ENCODE data around the gene TBCK. TPM values are rescaled to one million over a fixed set of nuclear protein-coding genes. Genes with fewer than 3 reads are reported as not detected.
"Not testable (repeated sequence)": the region's sequence is repeated elsewhere in the genome, so short reads cannot be mapped to it uniquely, and the experiment has no call there.

The TBCK gene
- total RNA-seq, 1 donor from 2014 or later = 47.6 TPM

- no peak for TF ChIP-seq CTCF (conservative IDR thresholded peaks at IDR 0.05)
- Mint-ChIP-seq H3K4me3 (no peak overlapping the region), H3K9me3 (no peaks in the 10 kb centered on the region), H3K27ac (ENCODE audit: unreplicated experiment) (no peak overlapping the region), H3K36me3 (ENCODE audit: low read depth) (peaks cover 13% of the 10 kb centered on the region), H3K4me1 (peaks cover 4% of the 10 kb centered on the region), H3K27me3 (ENCODE audit: low read depth) (no peaks in the 10 kb centered on the region)
- DNase-seq (ENCODE audit: low read depth, low spot score) = no peak
Measured at GRCh38 chr4:106323119-106323518, 7.1 kb upstream of the TBCK start.

GRCh38 chr4:106321814-106322213 lies 5.8 kb upstream of the TBCK start:
- H3K27me3 Mint-ChIP-seq (ENCODE audit: low read depth); H3K9me3 Mint-ChIP-seq; H3K27ac Mint-ChIP-seq (ENCODE audit: unreplicated experiment); DNase-seq (ENCODE audit: low read depth, low spot score); H3K4me1 Mint-ChIP-seq: not testable (repeated sequence)
- Mint-ChIP-seq H3K4me3 (peak overlapping the region; percentile 41), H3K36me3 (ENCODE audit: low read depth) (peaks cover 13% of the 10 kb centered on the region)

GRCh38 chr4:106321168-106321567 lies 5.2 kb upstream of the TBCK start:
- not testable (repeated sequence) for DNase-seq (ENCODE audit: low read depth, low spot score); H3K9me3 Mint-ChIP-seq; H3K27me3 Mint-ChIP-seq (ENCODE audit: low read depth); H3K4me1 Mint-ChIP-seq; H3K27ac Mint-ChIP-seq (ENCODE audit: unreplicated experiment); H3K4me3 Mint-ChIP-seq
- H3K36me3 Mint-ChIP-seq (ENCODE audit: low read depth) = peaks cover 13% of the 10 kb centered on the region

- Mint-ChIP-seq H3K9me3 (no peaks in the 10 kb centered on the region), H3K4me1 (peaks cover 8% of the 10 kb centered on the region), H3K27ac (ENCODE audit: unreplicated experiment) (no peak overlapping the region), H3K27me3 (ENCODE audit: low read depth) (no peaks in the 10 kb centered on the region), H3K36me3 (ENCODE audit: low read depth) (peaks cover 13% of the 10 kb centered on the region), H3K4me3 (peak overlapping the region; percentile 3)
- no peak for DNase-seq (ENCODE audit: low read depth, low spot score)
- no peak for TF ChIP-seq CTCF (conservative IDR thresholded peaks at IDR 0.05)
Measured at GRCh38 chr4:106320235-106320634, 4.2 kb upstream of the TBCK start.

- TF ChIP-seq CTCF (conservative IDR thresholded peaks at IDR 0.05) = no peak
- no peaks in the 10 kb centered on the region for H3K9me3 Mint-ChIP-seq
- H3K27ac Mint-ChIP-seq (ENCODE audit: unreplicated experiment) = no peak overlapping the region
- H3K36me3 Mint-ChIP-seq (ENCODE audit: low read depth) = peaks cover 13% of the 10 kb centered on the region
- H3K4me3 Mint-ChIP-seq = no peak overlapping the region
- H3K27me3 Mint-ChIP-seq (ENCODE audit: low read depth) = no peaks in the 10 kb centered on the region
- peaks cover 21% of the 10 kb centered on the region for H3K4me1 Mint-ChIP-seq
- no peak for DNase-seq (ENCODE audit: low read depth, low spot score)
Measured at GRCh38 chr4:106318511-106318910, 2.5 kb upstream of the TBCK start.

GRCh38 chr4:106317815-106318214 lies 1.8 kb upstream of the TBCK start:
- H3K4me1 Mint-ChIP-seq = peaks cover 22% of the 10 kb centered on the region
- no peak for DNase-seq (ENCODE audit: low read depth, low spot score)
- no peaks in the 10 kb centered on the region for H3K9me3 Mint-ChIP-seq
- TF ChIP-seq CTCF (conservative IDR thresholded peaks at IDR 0.05) = no peak
- no peaks in the 10 kb centered on the region for H3K27me3 Mint-ChIP-seq (ENCODE audit: low read depth)
- H3K4me3 Mint-ChIP-seq = no peak overlapping the region
- H3K36me3 Mint-ChIP-seq (ENCODE audit: low read depth) = peaks cover 13% of the 10 kb centered on the region
- no peak overlapping the region for H3K27ac Mint-ChIP-seq (ENCODE audit: unreplicated experiment)

All from neural crest cell (in vitro differentiated cells).